Adrenal gland (tissue), 5 donors: Measurements from ENCODE around the gene ZNG1A.

Experiments used
- POLR2A ChIP-seq, 2 donors: fragments of 450-650 bp; IDR thresholded peaks; one replicate each; pipeline ENCODE4 v1.6.1; 2017; ENCODE audit warnings: antibody characterized with exemption in 2 of 2, mild to moderate bottlenecking in 2 of 2, moderate library complexity in 1 of 2
- TF ChIP-seq, protein P1 (sequence below), 6 experiments: fragments of 450-650 bp in 4 of 6; fragments of 200-600 bp in 2 of 6; sonication (generic) in 1 of 6; IDR thresholded peaks; 1 replicate in 5 of 6; 2 replicates in 1 of 6; pipeline versions ENCODE4 v1.5.1 to v1.8.0; 2016 to 2021; ENCODE audit warnings: antibody characterized with exemption in 6 of 6, mild to moderate bottlenecking in 2 of 6, moderate library complexity in 1 of 6
- donor health status: DM: no; HTN: no; CAD: no.

DNA sequence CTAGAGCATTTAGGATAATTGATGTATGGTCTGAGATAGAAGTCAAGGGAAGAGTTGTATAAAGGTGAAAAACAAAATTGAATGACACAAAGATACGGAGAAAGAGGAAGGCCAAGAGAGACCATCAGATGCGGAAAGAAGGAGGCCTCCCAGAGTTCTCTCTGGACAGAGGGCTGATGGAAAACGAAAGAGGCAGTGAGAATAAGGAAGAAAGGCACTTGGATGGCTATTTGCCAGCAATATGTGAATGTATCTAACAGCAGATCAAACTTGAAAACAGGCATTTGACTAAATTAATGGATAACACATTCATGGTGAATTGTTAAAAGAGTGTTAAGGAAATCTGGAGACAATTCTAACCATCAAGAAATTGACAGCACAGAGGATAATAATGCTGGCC, 33.4 kb upstream of the ZNG1A start:
- TF ChIP-seq, protein P1, sequence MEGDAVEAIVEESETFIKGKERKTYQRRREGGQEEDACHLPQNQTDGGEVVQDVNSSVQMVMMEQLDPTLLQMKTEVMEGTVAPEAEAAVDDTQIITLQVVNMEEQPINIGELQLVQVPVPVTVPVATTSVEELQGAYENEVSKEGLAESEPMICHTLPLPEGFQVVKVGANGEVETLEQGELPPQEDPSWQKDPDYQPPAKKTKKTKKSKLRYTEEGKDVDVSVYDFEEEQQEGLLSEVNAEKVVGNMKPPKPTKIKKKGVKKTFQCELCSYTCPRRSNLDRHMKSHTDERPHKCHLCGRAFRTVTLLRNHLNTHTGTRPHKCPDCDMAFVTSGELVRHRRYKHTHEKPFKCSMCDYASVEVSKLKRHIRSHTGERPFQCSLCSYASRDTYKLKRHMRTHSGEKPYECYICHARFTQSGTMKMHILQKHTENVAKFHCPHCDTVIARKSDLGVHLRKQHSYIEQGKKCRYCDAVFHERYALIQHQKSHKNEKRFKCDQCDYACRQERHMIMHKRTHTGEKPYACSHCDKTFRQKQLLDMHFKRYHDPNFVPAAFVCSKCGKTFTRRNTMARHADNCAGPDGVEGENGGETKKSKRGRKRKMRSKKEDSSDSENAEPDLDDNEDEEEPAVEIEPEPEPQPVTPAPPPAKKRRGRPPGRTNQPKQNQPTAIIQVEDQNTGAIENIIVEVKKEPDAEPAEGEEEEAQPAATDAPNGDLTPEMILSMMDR (IDR thresholded peaks at IDR 0.05) = no peak
- no peak for TF ChIP-seq POLR2A (IDR thresholded peaks at IDR 0.05)
